Adrenal gland (tissue), 12 donors: ENCODE measurements around the gene MSANTD1. TPM values are rescaled to one million over a fixed set of nuclear protein-coding genes. Genes with fewer than 3 reads are reported as not detected.

Experiments used
- DNase-seq, 7 donors: peaks; one replicate each; pipeline ENCODE4 v3.0.0-alpha.2; 2019 to 2020
- H3K27ac ChIP-seq, 5 donors: fragments of 200-600 bp; sonication (generic) in 4 of 5; 1 replicate in 3 of 5; 2 replicates in 2 of 5; pipeline versions ENCODE4 v1.5.1 to v1.8.0; 2016 to 2020; ENCODE audit warnings: mild to moderate bottlenecking in 1 of 5
- H3K27me3 ChIP-seq: fragments of 200-600 bp; 2 replicates; pipeline ENCODE4 v1.8.0; 2021
- H3K36me3 ChIP-seq, 2 donors: fragments of 200-600 bp; replicated peaks in 1 of 2; 1 replicate in 1 of 2; 2 replicates in 1 of 2; pipeline versions ENCODE4 v1.5.1 to v1.8.0; 2018 to 2022
- H3K4me1 ChIP-seq, 2 donors: fragments of 200-600 bp; replicated peaks in 1 of 2; 1 replicate in 1 of 2; 2 replicates in 1 of 2; pipeline versions ENCODE4 v1.5.1 to v1.8.0; 2018 to 2021
- H3K4me3 ChIP-seq, 4 donors: fragments of 200-600 bp; sonication (generic) in 3 of 4; one replicate each; pipeline ENCODE4 v1.5.1; 2016 to 2018
- H3K9me3 ChIP-seq, 3 donors: fragments of 200-600 bp; sonication (generic) in 1 of 3; replicated peaks in 1 of 3; 1 replicate in 2 of 3; 2 replicates in 1 of 3; pipeline versions ENCODE4 v1.5.1 to v1.8.0; 2016 to 2021
- CTCF ChIP-seq, 6 experiments: fragments of 450-650 bp in 4 of 6; fragments of 200-600 bp in 2 of 6; sonication (generic) in 1 of 6; IDR thresholded peaks; 1 replicate in 5 of 6; 2 replicates in 1 of 6; pipeline versions ENCODE4 v1.5.1 to v1.8.0; 2016 to 2021; ENCODE audit warnings: antibody characterized with exemption in 6 of 6, mild to moderate bottlenecking in 2 of 6, moderate library complexity in 1 of 6
- POLR2A ChIP-seq, 2 donors: fragments of 450-650 bp; IDR thresholded peaks; one replicate each; pipeline ENCODE4 v1.6.1; 2017; ENCODE audit warnings: antibody characterized with exemption in 2 of 2, mild to moderate bottlenecking in 2 of 2, moderate library complexity in 1 of 2
- WGBS, 4 donors: extraction: QIAGEN DNeasy Blood & Tissue Kit in 2 of 4; methylation state at CpG; one replicate each; pipeline versions ENCODE4 v1.1.5 to v1.1.7; 2013 to 2017; 5-methylcytosine and 5-hydroxymethylcytosine counted together
- intact Hi-C, 2 donors: fragments of 100-400 bp; cut with DNase I; formaldehyde crosslinking; loops; one replicate each; pipeline versions ENCODE4 v1.14.1 to v1.15.0; 2022 to 2023
- polyA plus RNA-seq, 3 donors: library from polyadenylated mRNA; stranded (reverse); fragments of 200-250 nt in 2 of 3; fragments of 350-450 nt in 1 of 3; fragmentation: Illumina TruSeq in 1 of 3; extraction: RNeasy Lipid Tissue Mini Kit (QIAGEN cat#74804) in 1 of 3; gene quantifications; one replicate each; pipeline ENCODE4 v1.2.3, GENCODE V29; 2013 to 2014
- total RNA-seq, 9 donors: library from RNA; depleted of rRNA in 4 of 9; stranded (reverse); fragments of >200 nt in 4 of 9; fragments of 120-200 nt in 1 of 9; fragmentation: NEBNext Ultra II Directional in 1 of 9; extraction: Animal tissue kit (Norgen Biotek cat#: 25700) in 1 of 9; gene quantifications; one replicate each; pipeline versions ENCODE4 v1.1.0 to v1.2.4, GENCODE V29; 2013 to 2023
- donor health status: healthy with polysubstance abuse.
- donor health status: Bipolar disorder and iron deficiency.
- donor health status: DM: yes; HTN: yes; CAD: no.
- donor health status: DM: no; HTN: no; CAD: no.
- donor health status: DM: no; HTN: no; CAD: no.
- donor health status: DM: yes; HTN: yes; CAD: no.

The MSANTD1 gene
- total and polyA plus RNA-seq, 12 donors, result 0.05 to 3.0 (median 0.40) TPM; not detected in 1

DNA sequence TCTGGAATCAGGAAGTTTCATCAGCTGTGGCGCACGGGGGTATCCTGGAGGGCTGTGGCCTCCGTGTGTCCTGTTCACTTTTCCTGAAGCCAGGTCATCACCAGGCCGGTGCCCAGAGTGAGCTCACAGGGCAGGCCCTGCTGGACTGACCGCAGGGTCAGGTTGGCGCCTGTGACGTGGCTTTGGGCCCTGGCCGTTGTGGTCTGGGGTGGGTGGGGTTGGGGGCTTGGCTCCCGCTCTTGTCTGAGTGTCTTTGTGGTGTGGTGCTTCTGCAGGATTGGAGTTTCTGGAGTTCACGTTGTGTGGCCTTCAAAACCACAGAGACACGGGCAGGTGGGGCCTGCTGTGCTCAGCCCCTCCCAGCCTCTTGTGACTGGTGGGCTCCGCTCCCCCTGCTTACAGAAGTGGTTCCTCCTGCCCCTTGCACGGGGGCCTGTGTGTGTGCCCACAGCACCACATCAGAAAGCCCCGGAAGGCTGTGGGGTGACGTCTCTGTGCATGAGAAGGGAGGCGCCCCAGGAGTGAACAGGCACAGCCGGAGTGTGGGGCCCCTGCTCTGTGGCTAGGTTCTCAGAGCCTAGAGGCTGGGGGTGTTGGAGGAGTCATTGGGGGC lies 53.3 kb downstream of the MSANTD1 start:
- no peaks in the 10 kb centered on the region for H3K36me3 ChIP-seq
- H3K4me1 ChIP-seq, result peaks cover 26 to 37% of the 10 kb centered on the region in 2 donors
- intact Hi-C loops, result no loop called here
- no peaks in the 10 kb centered on the region for H3K9me3 ChIP-seq
- DNase-seq, result peak in 6 of 7 donors; percentile 40 to 65 (median 58)
- H3K27me3 ChIP-seq, result no peaks in the 10 kb centered on the region
- WGBS, 4 donors, result 51 to 67% (median 59%) methylated on average over 5 to 17 of the region's 17 CpGs
- peak overlapping the region in 2 of 5 donors; percentile 45 to 68 for H3K27ac ChIP-seq
- H3K4me3 ChIP-seq, result no peak overlapping the region
- TF ChIP-seq CTCF (IDR thresholded peaks at IDR 0.05) (no peak), POLR2A (IDR thresholded peaks at IDR 0.05) (no peak)

GRCh38 chr4:3302786-3303564 lies 54.0 kb downstream of the MSANTD1 start:
- TF ChIP-seq POLR2A (IDR thresholded peaks at IDR 0.05) (no peak), CTCF (IDR thresholded peaks at IDR 0.05) (no peak)
- no peaks in the 10 kb centered on the region for H3K27me3 ChIP-seq
- intact Hi-C loops, result no loop called here
- DNase-seq, result peak in 5 of 7 donors; percentile 9 to 31 (median 16)
- H3K36me3 ChIP-seq, result no peaks in the 10 kb centered on the region
- H3K27ac ChIP-seq, result peak overlapping the region in 2 of 5 donors; percentile 45 to 68
- H3K9me3 ChIP-seq, result no peaks in the 10 kb centered on the region
- 74 to 82% (median 79%) methylated on average over 14 to 16 of the region's 16 CpGs for WGBS, 4 donors
- peaks cover 26 to 37% of the 10 kb centered on the region in 2 donors for H3K4me1 ChIP-seq
- H3K4me3 ChIP-seq, result no peak overlapping the region

GRCh38 chr4:3303565-3303824 lies 54.5 kb downstream of the MSANTD1 start:
- intact Hi-C loops, result no loop called here
- Histone ChIP-seq H3K9me3 (no peaks in the 10 kb centered on the region), H3K27me3 (no peaks in the 10 kb centered on the region), H3K27ac (no peak overlapping the region), H3K4me1 (peaks cover 26 to 37% of the 10 kb centered on the region in 2 donors), H3K36me3 (no peaks in the 10 kb centered on the region), H3K4me3 (no peak overlapping the region)
- DNase-seq, result peak in 1 of 7 donors; percentile 41
- TF ChIP-seq CTCF (IDR thresholded peaks at IDR 0.05), result no peak
- TF ChIP-seq POLR2A (IDR thresholded peaks at IDR 0.05), result no peak
- whole genome bisulfite sequencing, 4 donors, result 87 to 91% (median 89%) methylated on average over 2 of the region's 2 CpGs

- intact Hi-C loops, result no loop called here
- 79 to 87% (median 84%) methylated on average over 15 of the region's 15 CpGs for WGBS, 4 donors
- peak overlapping the region in 2 of 5 donors; percentile 84 to 86 for H3K27ac ChIP-seq
- H3K27me3 ChIP-seq, result no peaks in the 10 kb centered on the region
- H3K9me3 ChIP-seq, result no peaks in the 10 kb centered on the region
- H3K36me3 ChIP-seq, result no peaks in the 10 kb centered on the region
- peaks cover 26 to 37% of the 10 kb centered on the region in 2 donors for H3K4me1 ChIP-seq
- H3K4me3 ChIP-seq, result no peak overlapping the region
- DNase-seq, result peak in 4 of 7 donors; percentile 6 to 25 (median 16)
- TF ChIP-seq POLR2A (IDR thresholded peaks at IDR 0.05) (no peak), CTCF (IDR thresholded peaks at IDR 0.05) (no peak)
Observed at GRCh38 chr4:3303923-3304710, 55.2 kb downstream of the MSANTD1 start.
